ENCODE data around the gene SBK2. TPM values are rescaled to one million over a fixed set of nuclear protein-coding genes. Genes with fewer than 3 reads are reported as not detected.

Gene SBK2
- not detected in 2 replicates for total RNA-seq

DNA sequence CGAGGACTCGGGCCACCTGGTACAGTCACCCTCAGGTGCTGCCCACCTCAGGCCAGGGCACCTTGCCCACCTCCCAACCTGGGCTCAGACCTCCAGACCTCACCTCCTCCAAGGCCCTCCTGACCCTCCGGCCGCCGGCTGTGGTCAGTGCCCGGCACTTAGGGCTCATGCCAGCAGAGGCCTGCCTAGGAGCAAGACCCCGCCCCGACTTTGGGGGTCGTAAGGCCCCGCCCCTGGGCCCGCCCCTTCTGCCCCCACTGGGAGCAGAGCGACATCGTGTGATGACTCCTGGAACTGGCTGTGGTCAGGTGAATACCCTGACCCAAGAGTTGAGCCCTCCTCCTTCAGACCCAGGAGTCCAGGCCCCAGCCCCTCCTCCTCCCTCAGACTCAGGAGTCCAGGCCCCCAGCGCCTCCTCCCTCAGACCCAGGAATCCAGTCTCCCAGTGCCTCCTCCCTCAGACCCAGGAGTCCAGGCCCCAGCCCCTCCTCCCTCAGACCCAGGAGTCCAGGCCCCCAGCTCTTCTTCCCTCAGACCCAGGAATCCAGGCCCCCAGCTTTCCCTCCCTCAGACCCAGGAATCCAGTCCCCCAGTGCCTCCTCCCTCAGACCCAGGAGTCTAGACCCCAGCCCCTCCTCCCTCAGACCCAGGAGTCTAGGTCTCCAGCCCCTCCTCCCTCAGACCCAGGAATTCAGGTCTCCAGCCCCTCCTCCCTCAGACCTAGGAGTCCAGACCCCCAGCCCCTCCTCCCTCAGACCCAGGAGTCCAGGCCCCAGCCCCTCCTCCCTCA lies at the start of gene SBK2:
SBK2 (minus strand) TSS at position 183 of the 790 bp plus-strand sequence. CDS start 839 bp downstream, outside the sequence.

DNA sequence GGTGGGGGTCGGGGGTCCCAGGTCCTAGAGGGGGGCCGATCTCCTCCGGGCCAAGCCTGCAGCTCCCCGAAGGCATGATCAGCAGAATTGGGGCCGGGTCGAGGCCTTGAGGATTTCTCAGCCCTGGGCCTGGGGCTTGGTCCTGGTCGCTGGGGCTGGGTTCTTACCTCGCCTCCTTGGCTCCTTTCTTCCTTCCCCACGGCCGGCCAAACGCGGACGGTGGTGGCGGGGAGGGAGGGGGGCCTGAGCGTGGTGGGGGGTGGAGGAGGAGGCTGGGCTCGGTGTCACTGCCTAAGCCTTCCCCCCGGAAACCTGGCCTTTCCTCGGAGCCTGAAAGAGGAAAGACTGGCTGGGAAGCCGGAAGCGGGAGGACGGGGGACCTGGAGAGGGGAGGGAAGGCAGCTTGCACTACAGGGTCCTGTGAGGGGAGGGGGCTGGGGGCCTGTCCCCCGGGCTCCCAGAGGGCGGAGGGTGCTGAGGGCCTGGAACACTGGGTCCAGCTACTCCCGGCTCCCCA lies 43.8 kb upstream of the SBK2 start, which contains the start of gene ZNF579:
ZNF579 (minus strand) TSS at position 221 of the 517 bp plus-strand sequence. CDS start 1,209 bp downstream, outside the sequence.

GRCh38 chr19:55545443-55545842 lies 8.5 kb upstream of the SBK2 start, which contains the start of gene SBK3:
Gene SBK3, minus strand, starts transcription at chr19:55545543. Its CDS starts 0 bp downstream, at chr19:55545543.

DNA sequence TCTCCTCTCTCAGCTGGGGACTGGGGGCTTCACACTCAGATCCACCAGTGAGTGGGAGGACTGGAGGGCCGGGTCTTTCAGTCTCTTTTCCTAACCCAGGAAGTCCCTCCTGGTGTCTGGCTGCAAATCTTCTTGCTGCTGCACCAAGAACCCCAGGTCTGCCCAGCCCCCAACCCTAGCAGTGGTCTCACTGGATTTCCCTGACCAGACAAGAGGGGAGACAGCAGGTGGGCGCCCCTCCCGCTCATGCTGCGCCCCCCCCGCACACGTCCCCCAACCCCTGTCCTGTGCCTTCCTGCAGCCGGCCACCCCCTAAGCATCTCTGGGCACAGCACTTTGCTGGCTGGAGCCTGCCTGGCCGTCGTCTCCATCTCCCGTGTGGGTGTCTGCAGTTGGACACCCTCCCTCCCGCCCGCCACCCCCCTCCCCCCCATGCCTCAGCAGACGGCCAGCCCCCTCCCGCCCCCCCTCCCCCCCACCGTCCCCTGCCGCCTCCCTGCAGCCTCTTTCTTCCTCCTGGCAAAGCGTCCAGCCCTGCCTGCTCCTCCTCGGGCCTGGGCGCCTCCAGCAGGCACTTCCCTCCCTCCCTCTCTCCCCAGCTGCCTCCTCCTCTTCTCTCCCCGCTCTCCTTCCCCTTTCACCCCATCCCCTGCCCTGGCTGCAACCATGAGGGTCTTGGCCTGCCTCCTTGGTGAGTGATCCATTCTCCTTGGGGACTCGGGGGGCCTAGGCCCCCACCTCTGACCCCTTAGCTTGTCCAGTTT lies 48.8 kb downstream of the SBK2 start, which contains the start of gene SSC5D:
SSC5D (plus strand) TSS at position 513 of the 764 bp plus-strand sequence; CDS start at position 667, 154 bp downstream.

DNA sequence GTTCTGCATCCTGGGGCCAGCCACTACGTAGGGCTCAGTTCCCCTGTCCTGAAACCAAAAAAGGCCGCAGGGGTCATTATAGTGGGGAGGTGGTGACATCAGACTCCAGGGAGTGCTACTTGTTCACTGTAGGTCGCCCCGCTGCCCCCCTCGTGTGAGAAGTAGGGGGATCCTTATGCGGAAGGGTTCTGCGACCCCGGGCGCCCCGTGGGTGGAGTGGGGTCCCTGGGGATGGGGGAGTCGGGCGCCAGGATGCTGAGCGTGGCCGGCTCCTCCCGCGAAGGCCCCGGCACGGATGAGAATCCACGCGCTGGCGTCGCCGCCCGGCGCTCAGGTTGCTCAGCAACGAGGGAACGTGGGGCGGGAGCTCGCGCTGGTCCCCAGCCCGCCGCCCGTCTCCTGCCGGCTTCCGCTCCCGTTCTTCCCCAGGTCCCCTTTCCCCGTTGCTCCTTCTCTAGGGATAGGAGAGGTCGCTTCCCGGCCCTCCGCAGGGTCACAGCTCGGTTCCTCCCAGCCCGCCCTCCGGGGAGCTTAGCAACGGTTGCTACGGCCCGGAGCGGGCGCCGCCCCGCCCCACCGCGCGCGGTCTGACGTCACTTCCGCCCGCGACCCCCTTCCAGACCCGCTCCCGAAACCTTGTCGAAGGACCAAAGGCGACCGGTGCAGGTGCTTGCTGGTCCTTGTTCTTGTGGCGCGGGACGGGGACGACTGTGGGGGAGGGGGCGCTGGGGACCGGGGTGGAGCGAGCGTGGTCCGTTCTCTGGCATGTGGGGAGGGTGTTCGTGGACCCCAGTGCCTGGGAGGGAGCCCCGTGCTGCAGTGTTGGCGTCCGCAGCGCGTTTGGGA lies 52.1 kb downstream of the SBK2 start, which contains the start of gene NAT14:
NAT14 (plus strand) TSS at position 596 of the 846 bp plus-strand sequence. CDS start 521 bp downstream, outside the sequence.

Other genes with a start within 250 kb of the SBK2 start
- not detected in 2 replicates for gene TMEM150B, start 211.8 kb downstream of the SBK2 start, total RNA-seq
- gene KMT5C, start 197.3 kb downstream of the SBK2 start, total RNA-seq = 2.7 and 7.6 TPM in 2 replicates
- not detected in 2 replicates for gene COX6B2, start 182.4 kb downstream of the SBK2 start, total RNA-seq
- not detected in 2 replicates for gene GARIN5B, start 173.9 kb downstream of the SBK2 start, total RNA-seq
- gene IL11, start 166.7 kb downstream of the SBK2 start, total RNA-seq = 4.8 and 26.3 TPM in 2 replicates
- not detected in 2 replicates for gene TMEM190, start 160.3 kb downstream of the SBK2 start, total RNA-seq
- 0.58 and 0.85 TPM in 2 replicates for gene TMEM238, start 152.8 kb downstream of the SBK2 start, total RNA-seq
- 204 and 210 TPM in 2 replicates for gene RPL28, start 151.2 kb downstream of the SBK2 start, total RNA-seq
- gene UBE2S, start 129.3 kb downstream of the SBK2 start, total RNA-seq = 32.4 and 286 TPM in 2 replicates
- not detected in 2 replicates for gene SHISA7, start 93.8 kb downstream of the SBK2 start, total RNA-seq
- gene ISOC2, start 75.5 kb downstream of the SBK2 start, total RNA-seq = 42.0 and 52.3 TPM in 2 replicates
- gene C19orf85, start 72.4 kb downstream of the SBK2 start, total RNA-seq = not detected in 2 replicates
- 1.4 and 1.5 TPM in 2 replicates for gene ZNF628, start 60.5 kb downstream of the SBK2 start, total RNA-seq
- 12.7 and 18.0 TPM in 2 replicates for gene NAT14, start 51.9 kb downstream of the SBK2 start, total RNA-seq
- 6.7 and 11.6 TPM in 2 replicates for gene SSC5D, start 48.7 kb downstream of the SBK2 start, total RNA-seq
- gene SBK3, start 8.4 kb upstream of the SBK2 start, total RNA-seq = under 0.01 and 0.19 TPM in 2 replicates
- gene ZNF579, start 43.7 kb upstream of the SBK2 start, total RNA-seq = 3.1 and 3.5 TPM in 2 replicates
- gene FIZ1, start 62.4 kb upstream of the SBK2 start, total RNA-seq = 2.3 and 2.9 TPM in 2 replicates
- 5.6 and 8.2 TPM in 2 replicates for gene ZNF524, start 63.2 kb upstream of the SBK2 start, total RNA-seq
- gene ZNF865, start 68.5 kb upstream of the SBK2 start, total RNA-seq = 0.58 and 0.85 TPM in 2 replicates
- 2.3 and 3.4 TPM in 2 replicates for gene ZNF784, start 87.4 kb upstream of the SBK2 start, total RNA-seq
- gene ZNF580, start 103.9 kb upstream of the SBK2 start, total RNA-seq = 3.8 and 3.9 TPM in 2 replicates
- 12.5 and 19.4 TPM in 2 replicates for gene ZNF581, start 106.5 kb upstream of the SBK2 start, total RNA-seq
- 4.8 and 5.4 TPM in 2 replicates for gene CCDC106, start 111.1 kb upstream of the SBK2 start, total RNA-seq
- gene U2AF2, start 117.9 kb upstream of the SBK2 start, total RNA-seq = 49.6 and 137 TPM in 2 replicates
- gene EPN1, start 138.1 kb upstream of the SBK2 start, total RNA-seq = 20.3 and 36.4 TPM in 2 replicates
- gene NLRP9, start 201.3 kb upstream of the SBK2 start, total RNA-seq = not detected in 2 replicates
- gene RFPL4A, start 222.0 kb upstream of the SBK2 start, total RNA-seq = not detected in 2 replicates
- gene RFPL4AL1, start 232.0 kb upstream of the SBK2 start, total RNA-seq = under 0.01 TPM in 1 of 2 replicates, not detected in the other